ENCODE measurements around the gene CPSF2. TPM values are rescaled to one million over a fixed set of nuclear protein-coding genes. Genes with fewer than 3 reads are reported as not detected.

Gene CPSF2
- polyA plus RNA-seq, 1 of the 3 experiments (the other 2 are of a cell fraction): 11.7 TPM

DNA sequence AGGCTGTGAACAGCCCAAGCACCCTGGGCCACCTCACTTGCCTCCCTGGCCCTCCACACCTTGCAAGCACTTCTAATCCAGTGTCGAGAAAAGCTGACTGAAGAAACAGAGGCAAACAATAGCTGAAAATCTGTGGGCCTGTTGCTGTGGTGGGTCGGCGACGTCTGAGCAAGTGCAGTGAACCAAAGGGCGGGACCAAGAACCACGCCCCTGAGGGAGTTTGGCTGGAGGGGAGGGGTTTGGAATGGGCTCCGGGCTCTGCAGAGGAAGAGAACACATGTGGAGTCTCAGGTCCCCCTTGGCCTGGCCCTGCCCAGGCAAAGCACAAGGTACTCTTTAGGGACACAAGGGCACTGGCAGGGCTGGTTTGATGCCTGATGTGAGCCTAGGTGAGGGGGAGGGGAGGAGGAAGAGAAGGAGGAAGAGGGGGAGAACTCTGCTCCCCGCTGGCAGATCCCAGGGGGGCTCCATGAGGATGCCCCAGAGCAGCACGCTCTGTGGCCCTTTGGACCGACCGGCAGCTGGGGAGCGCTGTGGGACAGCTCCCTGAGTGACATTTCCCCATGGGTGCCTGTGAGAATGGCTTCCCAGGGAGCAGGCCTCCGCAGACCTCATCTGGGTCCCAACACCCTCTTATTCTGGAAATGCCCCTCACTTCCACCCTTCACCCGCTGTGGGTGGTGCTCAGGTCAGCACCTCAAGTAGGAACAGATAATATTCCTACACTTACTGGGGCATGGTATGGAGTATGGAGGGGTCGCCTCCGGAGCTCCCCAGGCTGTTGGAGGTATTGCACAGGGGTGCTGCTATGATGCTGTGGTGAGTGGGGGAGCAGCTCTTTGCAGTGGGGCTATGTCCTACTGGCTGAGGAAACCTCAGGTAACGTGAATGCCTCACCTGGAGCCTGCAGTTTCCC lies 85.5 kb downstream of the CPSF2 start:
- Histone ChIP-seq H3K9me3 (no peaks in the 10 kb centered on the region), H2AFZ (ENCODE audit: low read depth) (no peak overlapping the region), H3K4me1 (ENCODE audit: control insufficient read depth in 1 of 2, insufficient read depth in 2 of 2, low read depth in 1 of 2, low read length in 1 of 2) (no peaks in the 10 kb centered on the region), H3K27me3 (ENCODE audit: insufficient read depth) (peaks cover 38% of the 10 kb centered on the region), H3K9me2 (no peaks in the 10 kb centered on the region), H3K36me3 (replicated peaks in 1 of 2; ENCODE audit: control insufficient read depth in 1 of 2, insufficient read depth in 2 of 2, low read length in 1 of 2) (no peaks in the 10 kb centered on the region), H3K4me2 (no peak overlapping the region), H3K4me3 (ENCODE audit: low read depth in 2 of 2, low read length in 1 of 2) (no peak overlapping the region), H3K9ac (no peak overlapping the region), H3K79me2 (ENCODE audit: insufficient read depth) (no peaks in the 10 kb centered on the region), H3F3A (replicated peaks; ENCODE audit: insufficient read depth) (no peaks in the 10 kb centered on the region), H3K27ac (ENCODE audit: low read depth in 2 of 2, low read length in 1 of 2) (no peak overlapping the region), H4K20me1 (ENCODE audit: insufficient read depth) (no peaks in the 10 kb centered on the region)
- TF ChIP-seq POLR2AphosphoS5 (IDR thresholded peaks at IDR 0.05; ENCODE audit: low read depth, low read length) (no peak), MEF2A (IDR thresholded peaks at IDR 0.05; ENCODE audit: borderline replicate concordance, low read depth) (no peak), NRF1 (IDR thresholded peaks at IDR 0.05; ENCODE audit: low read depth, low read length) (no peak), JUND (IDR thresholded peaks at IDR 0.05) (no peak), RFX5 (IDR thresholded peaks at IDR 0.05; ENCODE audit: low read length) (no peak), EZH2phosphoT487 (IDR thresholded peaks at IDR 0.05; ENCODE audit: borderline replicate concordance, low read depth) (no peak), FOSL2 (IDR thresholded peaks at IDR 0.05; ENCODE audit: borderline replicate concordance, low read depth) (no peak), NFIC (IDR thresholded peaks at IDR 0.05; ENCODE audit: borderline replicate concordance) (no peak), FOXM1 (IDR thresholded peaks at IDR 0.05; ENCODE audit: low read depth) (no peak), GATA2 (CRISPR knock-in tag; IDR thresholded peaks at IDR 0.05) (no peak), EP300 (IDR thresholded peaks at IDR 0.05; ENCODE audit: borderline replicate concordance in 1 of 2, low read depth in 1 of 2, low read length in 1 of 2) (no peak), RCOR1 (IDR thresholded peaks at IDR 0.05; ENCODE audit: low read length) (no peak), RAD21 (IDR thresholded peaks at IDR 0.05; ENCODE audit: low read length) (no peak)
- TF ChIP-seq, protein P1, sequence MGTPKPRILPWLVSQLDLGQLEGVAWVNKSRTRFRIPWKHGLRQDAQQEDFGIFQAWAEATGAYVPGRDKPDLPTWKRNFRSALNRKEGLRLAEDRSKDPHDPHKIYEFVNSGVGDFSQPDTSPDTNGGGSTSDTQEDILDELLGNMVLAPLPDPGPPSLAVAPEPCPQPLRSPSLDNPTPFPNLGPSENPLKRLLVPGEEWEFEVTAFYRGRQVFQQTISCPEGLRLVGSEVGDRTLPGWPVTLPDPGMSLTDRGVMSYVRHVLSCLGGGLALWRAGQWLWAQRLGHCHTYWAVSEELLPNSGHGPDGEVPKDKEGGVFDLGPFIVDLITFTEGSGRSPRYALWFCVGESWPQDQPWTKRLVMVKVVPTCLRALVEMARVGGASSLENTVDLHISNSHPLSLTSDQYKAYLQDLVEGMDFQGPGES (IDR thresholded peaks at IDR 0.05; ENCODE audit: low read depth, low read length): no peak
- TF ChIP-seq, protein P2, sequence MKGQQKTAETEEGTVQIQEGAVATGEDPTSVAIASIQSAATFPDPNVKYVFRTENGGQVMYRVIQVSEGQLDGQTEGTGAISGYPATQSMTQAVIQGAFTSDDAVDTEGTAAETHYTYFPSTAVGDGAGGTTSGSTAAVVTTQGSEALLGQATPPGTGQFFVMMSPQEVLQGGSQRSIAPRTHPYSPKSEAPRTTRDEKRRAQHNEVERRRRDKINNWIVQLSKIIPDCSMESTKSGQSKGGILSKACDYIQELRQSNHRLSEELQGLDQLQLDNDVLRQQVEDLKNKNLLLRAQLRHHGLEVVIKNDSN (IDR thresholded peaks at IDR 0.05; ENCODE audit: borderline replicate concordance, low read depth): no peak
- TF ChIP-seq, protein P3, sequence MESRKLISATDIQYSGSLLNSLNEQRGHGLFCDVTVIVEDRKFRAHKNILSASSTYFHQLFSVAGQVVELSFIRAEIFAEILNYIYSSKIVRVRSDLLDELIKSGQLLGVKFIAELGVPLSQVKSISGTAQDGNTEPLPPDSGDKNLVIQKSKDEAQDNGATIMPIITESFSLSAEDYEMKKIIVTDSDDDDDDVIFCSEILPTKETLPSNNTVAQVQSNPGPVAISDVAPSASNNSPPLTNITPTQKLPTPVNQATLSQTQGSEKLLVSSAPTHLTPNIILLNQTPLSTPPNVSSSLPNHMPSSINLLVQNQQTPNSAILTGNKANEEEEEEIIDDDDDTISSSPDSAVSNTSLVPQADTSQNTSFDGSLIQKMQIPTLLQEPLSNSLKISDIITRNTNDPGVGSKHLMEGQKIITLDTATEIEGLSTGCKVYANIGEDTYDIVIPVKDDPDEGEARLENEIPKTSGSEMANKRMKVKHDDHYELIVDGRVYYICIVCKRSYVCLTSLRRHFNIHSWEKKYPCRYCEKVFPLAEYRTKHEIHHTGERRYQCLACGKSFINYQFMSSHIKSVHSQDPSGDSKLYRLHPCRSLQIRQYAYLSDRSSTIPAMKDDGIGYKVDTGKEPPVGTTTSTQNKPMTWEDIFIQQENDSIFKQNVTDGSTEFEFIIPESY (IDR thresholded peaks at IDR 0.05; ENCODE audit: borderline replicate concordance, low read depth): no peak
- TF ChIP-seq, protein P4, sequence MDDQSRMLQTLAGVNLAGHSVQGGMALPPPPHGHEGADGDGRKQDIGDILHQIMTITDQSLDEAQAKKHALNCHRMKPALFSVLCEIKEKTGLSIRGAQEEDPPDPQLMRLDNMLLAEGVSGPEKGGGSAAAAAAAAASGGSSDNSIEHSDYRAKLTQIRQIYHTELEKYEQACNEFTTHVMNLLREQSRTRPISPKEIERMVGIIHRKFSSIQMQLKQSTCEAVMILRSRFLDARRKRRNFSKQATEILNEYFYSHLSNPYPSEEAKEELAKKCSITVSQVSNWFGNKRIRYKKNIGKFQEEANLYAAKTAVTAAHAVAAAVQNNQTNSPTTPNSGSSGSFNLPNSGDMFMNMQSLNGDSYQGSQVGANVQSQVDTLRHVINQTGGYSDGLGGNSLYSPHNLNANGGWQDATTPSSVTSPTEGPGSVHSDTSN (IDR thresholded peaks at IDR 0.05): no peak
- TF ChIP-seq, protein P5, sequence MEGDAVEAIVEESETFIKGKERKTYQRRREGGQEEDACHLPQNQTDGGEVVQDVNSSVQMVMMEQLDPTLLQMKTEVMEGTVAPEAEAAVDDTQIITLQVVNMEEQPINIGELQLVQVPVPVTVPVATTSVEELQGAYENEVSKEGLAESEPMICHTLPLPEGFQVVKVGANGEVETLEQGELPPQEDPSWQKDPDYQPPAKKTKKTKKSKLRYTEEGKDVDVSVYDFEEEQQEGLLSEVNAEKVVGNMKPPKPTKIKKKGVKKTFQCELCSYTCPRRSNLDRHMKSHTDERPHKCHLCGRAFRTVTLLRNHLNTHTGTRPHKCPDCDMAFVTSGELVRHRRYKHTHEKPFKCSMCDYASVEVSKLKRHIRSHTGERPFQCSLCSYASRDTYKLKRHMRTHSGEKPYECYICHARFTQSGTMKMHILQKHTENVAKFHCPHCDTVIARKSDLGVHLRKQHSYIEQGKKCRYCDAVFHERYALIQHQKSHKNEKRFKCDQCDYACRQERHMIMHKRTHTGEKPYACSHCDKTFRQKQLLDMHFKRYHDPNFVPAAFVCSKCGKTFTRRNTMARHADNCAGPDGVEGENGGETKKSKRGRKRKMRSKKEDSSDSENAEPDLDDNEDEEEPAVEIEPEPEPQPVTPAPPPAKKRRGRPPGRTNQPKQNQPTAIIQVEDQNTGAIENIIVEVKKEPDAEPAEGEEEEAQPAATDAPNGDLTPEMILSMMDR (IDR thresholded peaks at IDR 0.05): no peak
- DNase-seq: no peak
- POLR2A ChIA-PET: no interaction called here
- CTCF ChIA-PET: no interaction called here
- WGBS (ENCODE audit: low lambda C conversion rate): 8% methylated on average over 13 of the region's 17 CpGs
